Testis (tissue), 3 donors: Measurements from ENCODE around the gene GJA9. TPM values are rescaled to one million over a fixed set of nuclear protein-coding genes. Genes with fewer than 3 reads are reported as not detected.

Experiments used
- DNase-seq: peaks from one replicate; pipeline ENCODE4 v3.0.0-alpha.2; 2019
- H3K27ac ChIP-seq, 2 donors: fragments of 200-600 bp; sonication (generic); one replicate each; pipeline ENCODE4 v1.5.1; 2019
- H3K27me3 ChIP-seq: fragments of 200-600 bp; sonication (generic); one replicate; pipeline ENCODE4 v1.5.1; 2019
- H3K36me3 ChIP-seq: fragments of 200-600 bp; sonication (generic); one replicate; pipeline ENCODE4 v1.5.1; 2017; ENCODE audit warnings: low read depth; ENCODE audit errors: missing control alignments
- H3K4me1 ChIP-seq: fragments of 200-600 bp; sonication (generic); one replicate; pipeline ENCODE4 v1.5.1; 2019
- H3K4me3 ChIP-seq, 2 donors: fragments of 200-600 bp; sonication (generic); one replicate each; pipeline ENCODE4 v1.5.1; 2017 to 2019
- H3K9me3 ChIP-seq: fragments of 200-600 bp; sonication (generic); one replicate; pipeline ENCODE4 v1.5.1; 2017
- POLR2A ChIP-seq: fragments of 450-650 bp; IDR thresholded peaks from one replicate; pipeline ENCODE4 v1.6.1; 2017; ENCODE audit warnings: antibody characterized with exemption, mild to moderate bottlenecking, moderate library complexity
- WGBS, 2 donors: methylation state at CpG; one replicate each; pipeline ENCODE4 v1.1.5; 2018; 5-methylcytosine and 5-hydroxymethylcytosine counted together
- intact Hi-C: fragments of 100-400 bp; cut with DNase I; formaldehyde crosslinking; loops from one replicate; pipeline ENCODE4 v1.15.1; 2023; ENCODE audit warnings: low total_unique reads
- polyA plus RNA-seq: library from polyadenylated mRNA; stranded (reverse); fragments of 350-450 nt; fragmentation: Illumina TruSeq; extraction: RNeasy Lipid Tissue Mini Kit (QIAGEN cat#74804); gene quantifications from one replicate; pipeline ENCODE4 v1.2.3, GENCODE V29; 2014; ENCODE audit warnings: low read depth, low replicate concordance; ENCODE audit not compliant: insufficient read depth
- total RNA-seq, 2 donors: library from RNA; depleted of rRNA; stranded (reverse); fragments of >200 nt; gene quantifications; one replicate each; pipeline ENCODE4 v1.2.3, GENCODE V29; 2016
- TF ChIP-seq, protein P1 (sequence below), 3 experiments: fragments of 450-650 bp in 2 of 3; fragments of 200-600 bp in 1 of 3; sonication (generic) in 1 of 3; IDR thresholded peaks; one replicate each; pipeline ENCODE4 v1.5.1; 2016 to 2019; ENCODE audit warnings: antibody characterized with exemption in 3 of 3, mild to moderate bottlenecking in 2 of 3, moderate library complexity in 1 of 3

GJA9 gene
- total and polyA plus RNA-seq, 3 donors from 2014 or later = 0.19 to 3.4 (median 1.0) TPM

DNA sequence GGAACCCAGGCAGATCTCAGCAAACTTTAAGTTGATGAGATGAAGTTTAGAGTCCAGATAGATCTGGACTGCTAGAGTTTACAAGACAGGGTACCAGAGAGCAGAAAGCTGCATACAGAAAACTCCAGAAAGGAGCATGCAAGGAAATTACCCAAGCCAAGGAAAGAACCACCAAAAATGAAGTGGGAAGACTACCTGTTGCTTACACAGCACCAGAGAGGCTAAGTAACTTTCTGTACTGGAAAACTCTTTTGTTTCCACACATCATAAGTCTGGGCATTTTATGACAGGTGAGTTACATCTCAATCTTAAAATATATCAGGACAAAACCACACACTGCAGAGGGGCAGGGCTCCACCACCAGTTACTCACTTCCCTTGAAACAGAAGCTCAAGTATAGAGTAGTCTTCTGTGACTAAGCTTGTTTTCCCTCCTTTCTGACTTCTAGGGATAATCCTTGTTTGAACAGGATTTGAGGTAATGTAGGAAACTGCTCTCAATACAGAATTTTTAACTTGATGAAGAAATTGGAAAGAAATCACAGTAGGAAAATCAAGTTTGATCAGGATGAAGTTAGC, 17.4 kb upstream of the GJA9 start:
- no peaks in the 10 kb centered on the region for H3K27me3 ChIP-seq
- H3K36me3 ChIP-seq = no peaks in the 10 kb centered on the region

DNA sequence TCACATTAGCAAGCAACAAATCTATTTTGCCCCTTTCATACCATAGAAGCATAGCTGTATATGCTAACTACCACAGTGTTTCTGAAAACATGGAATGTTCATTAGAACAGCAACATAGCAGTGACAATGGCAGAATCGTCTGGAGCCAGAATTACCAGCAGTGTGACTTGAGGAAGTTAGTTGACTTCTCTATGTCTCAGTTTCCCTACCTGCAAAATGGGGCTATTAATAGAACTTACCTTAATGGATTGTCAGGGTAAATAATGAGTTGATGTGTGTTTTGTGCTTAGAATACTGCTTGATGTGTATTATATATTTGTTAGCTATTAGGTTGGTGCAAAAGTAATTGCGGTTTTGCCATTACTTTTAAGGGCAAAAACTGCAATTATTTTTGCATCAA, 14.8 kb upstream of the GJA9 start:
- Histone ChIP-seq H3K36me3 (no peaks in the 10 kb centered on the region), H3K4me1 (no peaks in the 10 kb centered on the region), H3K27me3 (no peaks in the 10 kb centered on the region), H3K9me3 (no peaks in the 10 kb centered on the region), H3K4me3 (no peak overlapping the region), H3K27ac (no peak overlapping the region)
- no peak for TF ChIP-seq POLR2A
- TF ChIP-seq, protein P1, sequence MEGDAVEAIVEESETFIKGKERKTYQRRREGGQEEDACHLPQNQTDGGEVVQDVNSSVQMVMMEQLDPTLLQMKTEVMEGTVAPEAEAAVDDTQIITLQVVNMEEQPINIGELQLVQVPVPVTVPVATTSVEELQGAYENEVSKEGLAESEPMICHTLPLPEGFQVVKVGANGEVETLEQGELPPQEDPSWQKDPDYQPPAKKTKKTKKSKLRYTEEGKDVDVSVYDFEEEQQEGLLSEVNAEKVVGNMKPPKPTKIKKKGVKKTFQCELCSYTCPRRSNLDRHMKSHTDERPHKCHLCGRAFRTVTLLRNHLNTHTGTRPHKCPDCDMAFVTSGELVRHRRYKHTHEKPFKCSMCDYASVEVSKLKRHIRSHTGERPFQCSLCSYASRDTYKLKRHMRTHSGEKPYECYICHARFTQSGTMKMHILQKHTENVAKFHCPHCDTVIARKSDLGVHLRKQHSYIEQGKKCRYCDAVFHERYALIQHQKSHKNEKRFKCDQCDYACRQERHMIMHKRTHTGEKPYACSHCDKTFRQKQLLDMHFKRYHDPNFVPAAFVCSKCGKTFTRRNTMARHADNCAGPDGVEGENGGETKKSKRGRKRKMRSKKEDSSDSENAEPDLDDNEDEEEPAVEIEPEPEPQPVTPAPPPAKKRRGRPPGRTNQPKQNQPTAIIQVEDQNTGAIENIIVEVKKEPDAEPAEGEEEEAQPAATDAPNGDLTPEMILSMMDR (IDR thresholded peaks at IDR 0.05) = no peak
- WGBS, 2 donors = 92 to 96% methylated on average over 2 of the region's 2 CpGs
- intact Hi-C loops = no loop called here
- no peak for DNase-seq

More for the DNA sequence above, 17.4 kb upstream of the GJA9 start:
- H3K9me3 ChIP-seq = no peaks in the 10 kb centered on the region
- DNase-seq = no peak
- no peak overlapping the region for H3K27ac ChIP-seq
- no peak overlapping the region for H3K4me3 ChIP-seq
- TF ChIP-seq POLR2A = no peak
- intact Hi-C loops = no loop called here
- no peaks in the 10 kb centered on the region for H3K4me1 ChIP-seq

DNA sequence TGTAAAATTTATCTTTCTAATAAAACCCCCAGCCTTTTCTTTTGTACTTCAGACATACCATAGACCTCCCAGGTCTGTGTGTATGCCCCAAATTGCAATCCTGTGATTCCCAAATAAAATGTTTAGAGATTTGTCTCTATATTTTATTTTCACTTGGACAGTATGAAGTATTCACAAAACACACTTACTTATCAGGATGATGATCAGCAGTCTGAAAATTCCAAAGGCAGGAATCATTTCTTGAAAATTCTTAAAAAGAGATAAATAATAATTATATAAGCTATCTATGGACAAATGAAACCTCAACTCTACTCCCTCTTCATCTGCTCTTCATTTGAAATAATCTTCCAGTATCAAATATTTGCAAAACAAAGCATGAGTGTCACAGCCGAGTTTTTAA, 11.6 kb upstream of the GJA9 start:
- Histone ChIP-seq H3K9me3 (no peaks in the 10 kb centered on the region), H3K4me3 (no peak overlapping the region), H3K27ac (no peak overlapping the region), H3K27me3 (no peaks in the 10 kb centered on the region), H3K36me3 (no peaks in the 10 kb centered on the region), H3K4me1 (no peaks in the 10 kb centered on the region)
- intact Hi-C loops = no loop called here
- TF ChIP-seq POLR2A = no peak
- TF ChIP-seq, protein P1 (IDR thresholded peaks at IDR 0.05) = no peak
- DNase-seq = no peak
- WGBS, 2 donors = 78 to 90% methylated on average over 1 of the region's 1 CpG

DNA sequence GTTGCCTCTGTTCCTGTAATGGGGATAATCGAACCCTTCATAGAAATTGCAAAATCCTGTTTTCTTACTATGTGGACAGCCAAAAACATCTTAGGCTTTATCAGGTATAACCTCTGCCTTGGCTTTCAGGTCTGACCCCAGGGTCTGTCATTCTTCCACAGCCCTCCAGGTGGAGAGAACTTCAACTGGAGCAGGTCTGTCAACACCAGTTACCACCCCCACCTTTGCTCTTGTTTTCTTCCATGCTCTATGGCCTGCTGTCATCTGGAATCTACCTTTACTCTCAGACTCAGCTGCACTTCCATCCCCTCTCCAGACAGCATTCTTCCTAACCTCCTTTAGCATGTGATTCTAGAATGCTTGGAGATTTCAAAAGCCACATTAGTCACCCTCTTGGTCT, 10.4 kb upstream of the GJA9 start:
- Histone ChIP-seq H3K4me1 (no peaks in the 10 kb centered on the region), H3K4me3 (no peak overlapping the region), H3K9me3 (no peaks in the 10 kb centered on the region), H3K27ac (no peak overlapping the region), H3K27me3 (no peaks in the 10 kb centered on the region), H3K36me3 (no peaks in the 10 kb centered on the region)
- intact Hi-C loops = no loop called here
- TF ChIP-seq, protein P1 (IDR thresholded peaks at IDR 0.05) = no peak
- TF ChIP-seq POLR2A = no peak
- DNase-seq = no peak
- 95% methylated on average over 1 of the region's 1 CpG for WGBS, 2 donors

DNA sequence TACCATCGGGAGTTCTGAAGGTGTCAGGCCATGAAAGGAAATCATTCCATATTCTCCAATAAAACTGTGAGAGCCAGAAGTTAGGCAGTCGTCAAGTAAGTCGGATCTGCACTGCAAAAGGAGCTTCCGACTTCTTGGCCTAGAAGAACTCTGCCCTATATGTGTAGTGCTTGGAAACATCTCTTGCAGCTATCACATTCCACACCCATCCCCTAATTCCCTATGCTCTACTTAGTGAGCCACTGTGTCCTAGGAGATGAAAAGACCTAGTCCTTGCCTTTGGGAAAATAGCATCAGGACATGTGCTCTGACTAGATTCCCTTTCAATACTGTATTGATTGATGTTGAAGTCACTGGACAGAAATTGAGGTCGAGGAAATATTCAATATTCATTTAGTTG, 8.2 kb upstream of the GJA9 start:
- no peaks in the 10 kb centered on the region for H3K27me3 ChIP-seq
- DNase-seq = no peak
- TF ChIP-seq POLR2A = no peak
- TF ChIP-seq, protein P1 (IDR thresholded peaks at IDR 0.05) = no peak
- 65 to 82% methylated on average over 5 of the region's 5 CpGs for WGBS, 2 donors
- no peak overlapping the region for H3K27ac ChIP-seq
- no peaks in the 10 kb centered on the region for H3K36me3 ChIP-seq
- H3K9me3 ChIP-seq = no peaks in the 10 kb centered on the region
- H3K4me3 ChIP-seq = no peak overlapping the region
- intact Hi-C loops = no loop called here
- no peaks in the 10 kb centered on the region for H3K4me1 ChIP-seq
